OCI-M2 (cell line): ENCODE data around the gene EME2.

ENCODE experiments used
- DNase-seq: peaks from one replicate; lab custom pipeline; 2025; ENCODE audit not compliant: unreplicated experiment; lab: John Stamatoyannopoulos, UW

The EME2 gene

DNA sequence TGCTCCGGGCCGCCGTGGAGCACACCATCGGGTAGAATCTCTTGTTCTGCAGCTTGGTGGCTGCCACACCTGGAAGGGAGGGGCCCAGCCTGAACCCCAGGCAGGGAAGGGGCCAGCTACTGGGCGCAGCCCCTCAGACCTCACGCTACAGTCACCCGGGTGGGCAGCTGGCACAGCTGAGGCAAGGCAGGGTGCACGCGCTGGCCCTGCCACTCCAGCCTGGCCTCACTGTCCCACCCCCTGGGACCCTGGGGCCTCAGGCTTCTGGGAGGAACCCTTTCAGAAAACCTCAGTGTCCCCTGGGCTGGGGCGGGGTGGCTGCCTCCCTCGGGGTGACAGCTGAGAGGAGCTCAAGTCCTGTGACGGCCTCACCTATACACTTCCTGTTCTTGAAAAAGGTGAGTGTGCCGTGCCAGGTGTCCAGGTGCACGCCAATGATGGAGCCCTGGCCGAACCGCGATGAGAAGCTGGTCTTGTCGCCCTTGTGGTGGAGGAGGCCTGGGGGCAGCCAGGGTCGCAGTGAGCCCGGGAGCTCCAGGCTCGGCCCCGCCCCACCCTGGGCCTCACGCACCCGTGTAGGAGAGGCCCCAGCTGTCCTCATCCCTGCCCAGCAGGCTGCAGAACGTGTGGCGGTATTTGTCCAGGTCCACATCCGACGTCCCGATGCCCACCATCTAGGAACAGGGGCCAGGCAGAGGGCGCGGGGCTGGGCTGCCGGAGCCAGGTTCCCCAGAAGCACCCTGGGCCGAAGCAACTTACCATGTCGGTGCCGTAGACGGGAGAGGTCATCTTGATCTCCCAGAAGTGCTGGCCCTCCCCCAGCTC lies 5.0 kb downstream of the EME2 start:
- no peak for DNase-seq

GRCh38 chr16:1778200-1779179 lies 5.9 kb downstream of the EME2 start:
- no peak for DNase-seq

- DNase-seq = no peak
Observed at GRCh38 chr16:1779234-1779701, 6.7 kb downstream of the EME2 start.

GRCh38 chr16:1779741-1780676 lies 7.4 kb downstream of the EME2 start:
- DNase-seq = no peak

- no peak for DNase-seq
Observed at GRCh38 chr16:1780677-1781072, 8.1 kb downstream of the EME2 start.

DNA sequence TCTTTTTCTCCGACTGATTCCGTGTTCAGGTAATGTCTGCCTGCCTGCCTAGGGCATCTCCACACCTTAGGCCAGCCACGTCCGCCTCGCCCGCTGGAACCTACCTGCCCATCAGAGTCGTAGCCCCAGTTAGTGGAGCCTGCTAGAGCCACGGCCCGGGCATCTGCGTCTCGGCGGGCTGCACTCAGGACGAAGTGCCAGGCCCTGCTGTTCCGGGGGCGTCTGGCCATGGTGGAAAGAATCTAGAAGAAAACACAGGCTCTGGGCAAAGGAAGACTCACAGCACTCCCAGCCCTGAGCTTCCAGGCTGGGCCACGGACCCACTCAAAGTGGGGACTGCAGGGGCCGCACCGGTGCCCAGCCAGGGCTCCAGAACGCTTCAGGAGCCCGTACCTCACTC lies 8.6 kb downstream of the EME2 start:
- no peak for DNase-seq

- DNase-seq = no peak
Observed at GRCh38 chr16:1781758-1782407, 9.3 kb downstream of the EME2 start.

GRCh38 chr16:1782408-1783264 lies 10.0 kb downstream of the EME2 start, which contains the start of the genes NUBP2 and SPSB3:
NUBP2 (plus strand) TSS chr16:1782960; CDS start chr16:1783021, 61 bp downstream.
SPSB3 (minus strand) TSS chr16:1782571; CDS start chr16:1781483, 1,088 bp downstream.
- DNase-seq = peak; percentile 87

DNA sequence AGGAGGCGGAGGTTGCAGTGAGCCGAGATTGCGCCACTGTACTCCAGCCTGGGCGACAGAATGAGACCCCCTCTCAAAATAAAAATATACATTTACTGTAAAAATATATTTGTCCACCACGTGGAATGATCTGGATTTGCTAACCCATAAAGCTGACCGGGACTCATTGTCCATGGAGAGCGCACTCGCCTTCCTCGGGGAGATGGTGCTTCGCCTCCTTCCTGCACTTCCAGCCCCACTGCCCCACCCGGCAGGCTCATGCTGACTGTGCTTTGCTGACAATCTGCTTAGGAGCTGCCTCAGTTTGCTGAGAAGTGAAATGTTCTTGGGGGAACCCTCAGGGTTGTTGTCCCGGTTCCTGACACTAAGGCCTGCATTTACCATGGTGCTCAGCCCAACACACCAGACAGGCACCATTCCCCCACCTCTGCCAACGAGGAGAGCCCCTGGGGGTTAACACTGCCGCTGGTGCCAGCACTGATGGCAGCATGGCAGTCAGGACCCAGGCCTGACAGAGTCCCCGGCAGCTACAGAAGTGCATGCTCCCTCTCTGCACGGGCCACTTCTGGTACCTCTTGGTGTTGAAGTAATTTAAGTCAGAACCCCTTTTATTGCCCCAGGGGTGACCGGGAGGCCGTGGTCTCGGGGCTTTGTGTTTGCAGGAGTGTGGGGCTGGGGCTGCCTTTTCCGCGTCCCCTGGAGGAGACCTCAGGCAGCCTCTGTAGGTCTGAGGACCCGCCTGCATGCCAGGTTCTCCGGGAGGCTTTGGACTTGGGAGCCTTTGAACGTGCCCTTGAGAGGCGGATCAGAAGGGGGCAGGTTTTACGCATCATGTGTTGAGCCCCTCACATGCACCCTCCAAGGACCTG lies 12.6 kb downstream of the EME2 start:
- no peak for DNase-seq

DNA sequence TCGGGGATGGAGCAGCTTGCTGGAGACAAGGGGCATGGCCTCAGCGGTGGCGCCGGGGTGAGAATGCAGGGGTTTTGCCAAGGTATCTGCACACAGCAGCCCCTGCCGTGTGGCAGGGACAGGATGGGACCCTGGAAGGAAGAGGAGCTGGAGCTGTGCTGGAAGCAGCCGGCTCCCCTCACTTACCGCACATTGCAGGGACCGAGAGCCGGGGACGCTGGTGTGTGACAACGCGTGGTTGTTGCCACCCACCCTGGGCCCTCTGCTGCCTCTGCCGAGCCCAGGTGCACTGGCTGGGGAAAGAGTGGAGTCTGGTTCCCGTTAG lies 13.2 kb downstream of the EME2 start:
- DNase-seq = no peak

DNA sequence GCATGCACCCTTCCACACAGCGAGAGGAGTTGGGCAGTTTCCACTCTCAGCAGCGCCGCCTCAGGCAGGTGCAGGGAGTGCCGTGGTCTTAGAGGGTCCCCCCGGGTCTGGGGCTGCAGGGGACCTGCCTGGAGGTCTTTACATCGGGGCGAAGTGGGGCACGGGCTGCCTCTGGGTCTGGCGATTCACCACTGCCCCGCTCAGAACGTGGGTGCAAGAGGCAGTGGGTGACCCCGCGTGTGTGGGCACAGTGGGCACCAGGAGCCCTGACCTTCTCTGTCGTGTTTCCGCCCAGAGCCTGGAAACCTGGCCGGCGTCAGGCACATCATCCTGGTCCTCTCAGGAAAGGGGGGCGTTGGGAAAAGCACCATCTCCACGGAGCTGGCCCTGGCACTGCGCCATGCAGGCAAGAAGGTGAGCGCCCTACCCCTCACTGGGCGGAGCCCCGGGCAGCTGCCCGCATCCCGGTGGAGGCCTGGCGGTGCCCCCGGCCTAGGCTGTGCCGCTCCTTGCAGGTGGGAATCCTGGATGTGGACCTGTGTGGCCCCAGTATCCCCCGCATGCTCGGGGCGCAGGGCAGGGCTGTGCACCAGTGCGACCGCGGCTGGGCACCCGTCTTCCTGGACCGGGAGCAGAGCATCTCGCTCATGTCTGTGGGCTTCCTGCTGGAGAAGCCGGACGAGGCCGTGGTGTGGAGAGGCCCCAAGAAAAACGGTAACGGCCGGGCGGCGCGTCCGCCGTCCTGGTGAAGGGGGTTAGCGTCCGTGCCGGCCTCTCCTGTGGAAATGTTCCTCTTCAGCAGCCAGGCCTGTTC lies 13.8 kb downstream of the EME2 start:
- DNase-seq = no peak

DNA sequence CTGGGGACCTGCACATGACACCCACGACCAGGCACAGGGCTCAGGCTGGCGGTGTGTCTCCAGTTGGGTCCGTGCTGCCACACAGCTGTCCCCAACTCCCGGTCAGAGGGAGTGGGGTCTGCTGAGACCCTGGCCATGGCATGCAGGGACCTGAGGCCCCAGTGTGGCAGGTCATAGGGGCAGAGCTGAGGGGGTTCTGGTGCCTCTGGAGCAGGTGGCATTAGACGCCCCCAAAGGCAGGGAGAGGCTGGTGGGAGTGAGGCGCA lies 14.4 kb downstream of the EME2 start:
- DNase-seq = no peak

DNA sequence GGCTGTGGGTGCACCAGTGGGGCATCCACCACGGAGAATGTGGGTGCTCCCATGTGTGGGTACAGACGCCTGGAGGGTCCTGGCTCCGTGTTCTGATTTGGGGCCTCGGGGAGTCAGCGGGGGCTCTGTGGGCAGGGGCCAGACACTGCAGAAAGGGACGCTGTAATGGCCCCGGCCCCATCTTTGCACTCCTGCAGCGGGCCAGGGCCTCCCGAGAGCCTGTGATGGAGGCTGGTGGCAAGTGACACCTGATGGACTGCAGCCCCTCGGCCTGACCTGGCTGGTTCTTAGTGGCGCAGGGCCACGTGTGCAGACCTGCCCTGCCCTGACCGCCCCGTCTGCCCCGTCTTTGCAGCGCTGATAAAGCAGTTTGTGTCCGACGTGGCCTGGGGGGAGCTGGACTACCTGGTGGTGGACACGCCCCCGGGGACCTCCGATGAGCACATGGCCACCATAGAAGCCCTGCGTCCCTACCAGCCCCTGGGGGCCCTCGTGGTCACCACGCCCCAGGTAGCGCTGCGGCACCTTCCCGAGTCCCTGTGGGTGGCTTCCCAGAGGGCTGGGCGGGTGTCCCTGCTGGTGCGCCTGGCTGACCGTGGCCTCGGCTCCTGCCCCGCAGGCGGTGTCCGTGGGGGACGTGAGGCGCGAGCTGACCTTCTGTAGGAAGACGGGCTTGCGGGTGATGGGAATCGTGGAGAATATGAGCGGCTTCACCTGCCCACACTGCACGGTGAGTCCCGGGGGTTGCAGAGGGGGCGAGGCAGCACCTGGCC lies 14.9 kb downstream of the EME2 start:
- DNase-seq = no peak

- no peak for DNase-seq
Observed at GRCh38 chr16:1788095-1788707, 15.6 kb downstream of the EME2 start.

GRCh38 chr16:1788708-1789100 lies 16.1 kb downstream of the EME2 start:
- DNase-seq = no peak

DNA sequence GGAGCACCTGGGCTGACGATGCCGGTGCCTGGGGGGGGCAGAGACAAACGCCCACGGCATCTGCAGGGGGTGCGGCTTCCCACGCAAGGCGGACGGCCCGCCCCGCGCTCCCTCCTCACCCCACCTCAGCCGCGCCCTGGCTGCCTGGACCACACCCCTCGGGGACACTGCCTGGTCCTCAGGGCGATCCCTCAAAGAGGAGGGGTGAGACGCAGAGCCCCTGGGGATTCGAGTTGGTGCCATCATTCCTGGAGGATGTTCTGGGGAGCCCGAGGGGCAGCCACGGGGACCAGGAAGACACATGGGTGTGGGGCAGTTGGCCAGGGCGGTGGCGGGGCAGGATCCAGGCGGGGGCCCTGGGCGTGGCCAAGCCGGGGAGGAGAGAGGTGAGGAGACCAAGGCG lies 17.0 kb downstream of the EME2 start:
- DNase-seq = no peak

GRCh38 chr16:1790261-1790610 lies 17.6 kb downstream of the EME2 start:
- DNase-seq = no peak
